ENCODE measurements around the gene NDRG3. TPM values are rescaled to one million over a fixed set of nuclear protein-coding genes. Genes with fewer than 3 reads are reported as not detected.

Gene NDRG3
- total RNA-seq, 1 donor from 2014 or later: 24.7 TPM

DNA sequence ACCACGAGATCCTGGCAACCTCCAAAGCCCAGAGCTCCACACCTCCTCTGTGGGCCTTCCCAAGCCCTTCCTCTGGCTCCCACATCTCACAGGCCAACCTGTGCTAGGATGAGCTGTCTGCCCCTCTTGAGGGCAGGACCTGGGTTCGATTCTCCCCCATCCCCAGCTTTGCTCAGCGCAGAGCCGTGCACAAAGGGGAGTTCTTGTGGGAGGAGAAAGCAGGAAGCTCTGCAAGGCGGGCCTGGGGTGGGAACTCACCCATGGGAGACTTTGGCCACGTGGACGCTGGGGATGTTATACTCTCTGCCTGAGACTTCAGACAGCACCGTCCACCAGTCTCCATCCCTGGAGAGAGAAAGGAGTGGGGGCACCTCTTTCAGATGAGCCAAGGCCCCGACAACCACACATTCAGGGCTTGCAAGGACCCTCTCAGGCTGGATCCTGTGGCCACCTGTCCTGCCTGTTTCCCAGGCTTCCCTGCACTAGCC is 112.6 kb downstream of the NDRG3 start:
- no peak overlapping the region for H3K4me3 Mint-ChIP-seq (ENCODE audit: low read depth)
- H3K36me3 Mint-ChIP-seq (ENCODE audit: insufficient read depth): no peaks in the 10 kb centered on the region
- H3K27me3 Mint-ChIP-seq: no peaks in the 10 kb centered on the region
- H3K27ac Mint-ChIP-seq: no peak overlapping the region
- no peak for DNase-seq (ENCODE audit: low spot score, unreplicated experiment)
- no peaks in the 10 kb centered on the region for H3K9me3 Mint-ChIP-seq (ENCODE audit: low read depth)
- peaks cover 2% of the 10 kb centered on the region for H3K4me1 Mint-ChIP-seq (ENCODE audit: low read depth)
- TF ChIP-seq, protein P1, sequence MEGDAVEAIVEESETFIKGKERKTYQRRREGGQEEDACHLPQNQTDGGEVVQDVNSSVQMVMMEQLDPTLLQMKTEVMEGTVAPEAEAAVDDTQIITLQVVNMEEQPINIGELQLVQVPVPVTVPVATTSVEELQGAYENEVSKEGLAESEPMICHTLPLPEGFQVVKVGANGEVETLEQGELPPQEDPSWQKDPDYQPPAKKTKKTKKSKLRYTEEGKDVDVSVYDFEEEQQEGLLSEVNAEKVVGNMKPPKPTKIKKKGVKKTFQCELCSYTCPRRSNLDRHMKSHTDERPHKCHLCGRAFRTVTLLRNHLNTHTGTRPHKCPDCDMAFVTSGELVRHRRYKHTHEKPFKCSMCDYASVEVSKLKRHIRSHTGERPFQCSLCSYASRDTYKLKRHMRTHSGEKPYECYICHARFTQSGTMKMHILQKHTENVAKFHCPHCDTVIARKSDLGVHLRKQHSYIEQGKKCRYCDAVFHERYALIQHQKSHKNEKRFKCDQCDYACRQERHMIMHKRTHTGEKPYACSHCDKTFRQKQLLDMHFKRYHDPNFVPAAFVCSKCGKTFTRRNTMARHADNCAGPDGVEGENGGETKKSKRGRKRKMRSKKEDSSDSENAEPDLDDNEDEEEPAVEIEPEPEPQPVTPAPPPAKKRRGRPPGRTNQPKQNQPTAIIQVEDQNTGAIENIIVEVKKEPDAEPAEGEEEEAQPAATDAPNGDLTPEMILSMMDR (IDR thresholded peaks at IDR 0.05; ENCODE audit: unreplicated experiment): no peak

DNA sequence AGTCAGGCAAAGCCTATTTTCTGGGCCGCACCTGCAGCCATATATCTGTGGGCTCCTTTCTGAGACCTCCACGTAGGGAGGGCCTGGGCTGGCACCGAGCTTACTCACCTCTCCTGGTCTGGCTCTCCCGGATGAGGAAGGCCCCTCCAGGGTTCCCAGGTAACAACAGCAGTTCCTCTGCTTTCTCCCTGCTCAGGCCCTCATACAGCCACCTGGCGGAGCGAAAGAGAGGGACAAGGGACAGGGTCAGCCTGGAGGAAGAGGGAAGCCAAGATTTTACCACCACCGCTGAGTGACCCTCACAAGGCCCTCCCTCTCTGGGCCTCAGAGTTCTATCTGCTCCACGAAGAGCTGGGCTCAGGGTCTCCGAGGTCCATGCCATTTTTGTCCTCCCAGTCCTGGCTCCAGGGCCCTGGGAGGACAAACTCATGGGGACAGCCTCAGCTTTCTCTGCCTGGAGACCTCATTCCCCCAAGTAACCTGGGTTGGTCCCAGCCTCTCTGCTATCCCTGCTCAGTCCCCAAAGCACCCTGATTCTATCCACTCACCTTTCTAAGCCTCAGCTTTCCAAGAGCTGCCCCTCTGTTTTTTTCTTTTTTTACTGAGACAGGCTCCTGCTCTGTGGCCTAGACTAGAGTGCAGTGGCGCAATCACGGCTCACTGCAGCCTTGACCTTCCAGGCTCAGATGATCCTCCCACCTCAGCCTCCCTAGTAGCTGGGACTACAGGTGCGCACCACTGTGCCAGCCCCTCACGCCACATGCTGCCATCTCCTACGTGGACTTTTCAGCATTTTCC is 113.2 kb downstream of the NDRG3 start:
- no peaks in the 10 kb centered on the region for H3K27me3 Mint-ChIP-seq

DNA sequence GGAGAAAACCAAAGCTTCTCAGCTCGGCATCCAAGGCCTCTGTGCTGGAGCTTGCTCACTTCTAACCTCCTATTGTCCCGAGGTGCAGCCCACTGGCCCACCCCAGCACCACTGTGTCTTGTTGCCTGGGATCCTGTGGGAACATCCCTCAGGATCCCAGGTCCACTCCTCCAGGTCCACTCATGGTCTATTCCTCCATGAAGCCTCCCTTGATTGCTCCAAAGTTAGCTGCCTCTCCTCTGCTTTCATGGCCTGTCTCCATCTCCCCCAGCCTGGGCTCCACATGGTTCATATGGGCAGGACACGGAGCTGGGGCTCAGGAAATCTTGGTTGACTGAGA is 113.8 kb downstream of the NDRG3 start:
- Mint-ChIP-seq H3K27ac (peak overlapping the region; percentile 74), H3K27me3 (no peaks in the 10 kb centered on the region), H3K9me3 (ENCODE audit: low read depth) (no peaks in the 10 kb centered on the region), H3K4me1 (ENCODE audit: low read depth) (peaks cover 2% of the 10 kb centered on the region), H3K36me3 (ENCODE audit: insufficient read depth) (no peaks in the 10 kb centered on the region), H3K4me3 (ENCODE audit: low read depth) (no peak overlapping the region)
- DNase-seq (ENCODE audit: low spot score, unreplicated experiment): no peak
- TF ChIP-seq, protein P1 (IDR thresholded peaks at IDR 0.05; ENCODE audit: unreplicated experiment): no peak

More for the DNA sequence above, 113.2 kb downstream of the NDRG3 start:
- no peaks in the 10 kb centered on the region for H3K9me3 Mint-ChIP-seq (ENCODE audit: low read depth)
- DNase-seq (ENCODE audit: low spot score, unreplicated experiment): peak; percentile 36
- no peaks in the 10 kb centered on the region for H3K36me3 Mint-ChIP-seq (ENCODE audit: insufficient read depth)
- H3K4me3 Mint-ChIP-seq (ENCODE audit: low read depth): no peak overlapping the region
- peak overlapping the region; percentile 74 for H3K27ac Mint-ChIP-seq
- TF ChIP-seq, protein P1 (IDR thresholded peaks at IDR 0.05; ENCODE audit: unreplicated experiment): peak; percentile 50
- peaks cover 2% of the 10 kb centered on the region for H3K4me1 Mint-ChIP-seq (ENCODE audit: low read depth)

DNA sequence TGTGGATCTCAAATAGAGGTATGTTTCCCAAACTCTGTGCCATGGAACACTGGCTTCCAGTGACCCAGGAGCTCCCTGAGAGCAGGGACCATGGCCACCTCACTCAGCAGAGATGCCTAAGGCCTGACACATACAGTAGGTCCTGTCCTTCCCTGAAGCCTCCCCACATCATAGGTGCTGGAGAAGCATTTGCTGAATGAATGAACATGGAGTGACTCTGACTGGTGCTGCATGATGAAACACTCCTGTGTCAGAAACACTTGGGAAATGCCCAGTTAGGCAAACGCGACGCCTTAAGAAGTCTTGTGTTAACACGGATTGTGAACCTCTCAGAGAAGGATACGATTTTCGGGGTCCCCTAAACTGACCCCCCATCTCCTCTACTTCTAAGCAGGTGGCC is 114.2 kb downstream of the NDRG3 start:
- TF ChIP-seq, protein P1 (IDR thresholded peaks at IDR 0.05; ENCODE audit: unreplicated experiment): no peak
- Mint-ChIP-seq H3K27me3 (no peaks in the 10 kb centered on the region), H3K36me3 (ENCODE audit: insufficient read depth) (no peaks in the 10 kb centered on the region), H3K4me3 (ENCODE audit: low read depth) (no peak overlapping the region), H3K4me1 (ENCODE audit: low read depth) (peaks cover 2% of the 10 kb centered on the region), H3K27ac (no peak overlapping the region), H3K9me3 (ENCODE audit: low read depth) (no peaks in the 10 kb centered on the region)
- DNase-seq (ENCODE audit: low spot score, unreplicated experiment): no peak

DNA sequence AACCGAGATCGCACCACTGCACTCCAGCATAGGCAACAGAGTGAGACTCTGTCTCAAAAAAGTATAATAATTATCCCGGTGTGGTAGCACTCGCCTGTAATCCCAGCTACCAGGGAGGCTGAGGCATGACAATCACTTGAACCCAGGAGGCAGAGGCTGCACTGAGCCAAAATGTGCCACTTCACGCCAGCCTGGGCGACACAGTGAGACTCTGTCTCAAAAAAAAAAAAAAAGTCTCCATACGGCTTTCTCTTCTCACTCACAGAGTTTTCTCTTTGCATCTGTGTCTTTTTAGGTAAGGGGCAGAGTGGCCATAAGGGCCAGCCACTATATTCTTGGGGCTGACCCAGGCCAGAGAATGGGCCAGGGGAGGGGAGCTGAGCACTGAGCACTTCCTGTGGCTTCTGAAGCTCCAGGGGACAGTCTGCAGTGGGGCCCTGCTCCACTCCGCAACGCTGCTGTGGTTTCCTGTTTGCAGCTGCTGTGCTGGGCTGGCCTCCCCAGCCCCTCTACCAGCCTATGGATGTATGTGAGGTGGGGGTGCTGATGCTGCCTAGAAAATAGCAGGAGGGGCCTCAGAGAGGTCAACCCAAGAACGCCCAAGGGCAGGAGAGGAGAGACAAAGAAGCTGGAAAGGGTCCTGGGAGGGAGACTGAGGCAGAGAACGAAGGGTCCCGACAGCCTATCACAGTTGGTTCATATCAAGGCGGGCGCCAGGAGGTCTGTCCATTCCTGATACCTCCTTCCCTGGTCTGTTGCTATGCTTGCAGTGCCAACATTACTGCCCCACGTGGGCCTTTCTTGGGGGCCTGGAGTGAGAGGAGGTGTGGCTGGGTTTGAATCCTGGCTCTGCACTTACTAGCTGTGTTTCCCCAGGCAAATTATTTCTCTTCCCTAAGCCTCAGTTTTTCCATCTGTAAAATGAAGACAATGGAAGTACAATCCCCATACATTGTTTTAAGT is 115.9 kb downstream of the NDRG3 start:
- peaks cover 2% of the 10 kb centered on the region for H3K4me1 Mint-ChIP-seq (ENCODE audit: low read depth)
- H3K27me3 Mint-ChIP-seq: no peaks in the 10 kb centered on the region
- no peaks in the 10 kb centered on the region for H3K9me3 Mint-ChIP-seq (ENCODE audit: low read depth)

More for the DNA sequence above, 115.9 kb downstream of the NDRG3 start:
- TF ChIP-seq, protein P1 (IDR thresholded peaks at IDR 0.05; ENCODE audit: unreplicated experiment): no peak
- no peak overlapping the region for H3K27ac Mint-ChIP-seq
- DNase-seq (ENCODE audit: low spot score, unreplicated experiment): no peak
- no peaks in the 10 kb centered on the region for H3K36me3 Mint-ChIP-seq (ENCODE audit: insufficient read depth)
- no peak overlapping the region for H3K4me3 Mint-ChIP-seq (ENCODE audit: low read depth)

Data from progenitor cell of endocrine pancreas (in vitro differentiated cells).